CD4-positive, alpha-beta T cell treated with Interleukin-21 for 1 hour (primary cell): Measurements from ENCODE around the gene CDC42EP5.

Experiments
- DNase-seq: peaks from one replicate; pipeline ENCODE4 v3.0.0-alpha.2; 2020

Gene CDC42EP5

DNA sequence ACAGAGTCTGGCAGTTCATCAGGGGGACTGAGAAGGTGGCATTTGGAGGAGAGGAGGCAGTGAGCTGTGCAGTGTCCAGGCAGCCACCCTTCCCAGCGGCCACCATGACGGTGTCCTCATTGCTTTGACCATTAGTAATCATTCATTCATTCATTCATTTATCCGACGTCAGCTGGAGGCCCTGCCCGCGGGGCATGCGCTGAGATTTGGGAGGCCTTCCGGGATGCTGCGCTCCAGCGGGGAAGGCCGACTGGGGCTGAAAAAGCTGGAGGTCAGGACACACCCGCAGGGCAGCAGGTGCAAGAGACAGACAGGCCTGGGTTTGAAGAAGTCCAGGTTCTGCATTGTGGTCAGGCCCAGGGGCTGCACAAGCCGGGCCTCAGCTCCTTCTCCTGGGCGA lies 48.9 kb downstream of the CDC42EP5 start:
- no peak for DNase-seq

GRCh38 chr19:54422136-54422535 lies 51.0 kb downstream of the CDC42EP5 start:
- no peak for DNase-seq

DNA sequence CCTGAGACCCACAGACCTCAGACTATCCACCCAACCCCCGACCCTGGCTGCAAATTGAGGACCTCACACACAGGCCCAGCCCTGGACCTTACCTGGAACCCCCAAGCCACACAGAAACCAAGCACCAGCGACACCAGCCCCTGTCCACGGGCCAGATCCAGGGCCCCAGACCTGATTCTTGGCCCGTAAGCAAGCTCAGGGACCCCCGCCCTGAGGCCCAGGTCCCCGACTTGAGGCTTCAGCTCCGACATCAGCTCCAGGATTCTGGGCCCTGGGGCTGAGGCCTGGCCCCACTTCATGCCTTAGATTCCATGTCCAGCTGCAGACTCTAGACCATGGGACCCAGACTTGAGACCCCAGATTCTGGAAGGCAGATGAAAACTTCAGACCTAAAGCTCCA lies 51.6 kb downstream of the CDC42EP5 start:
- DNase-seq, result no peak

DNA sequence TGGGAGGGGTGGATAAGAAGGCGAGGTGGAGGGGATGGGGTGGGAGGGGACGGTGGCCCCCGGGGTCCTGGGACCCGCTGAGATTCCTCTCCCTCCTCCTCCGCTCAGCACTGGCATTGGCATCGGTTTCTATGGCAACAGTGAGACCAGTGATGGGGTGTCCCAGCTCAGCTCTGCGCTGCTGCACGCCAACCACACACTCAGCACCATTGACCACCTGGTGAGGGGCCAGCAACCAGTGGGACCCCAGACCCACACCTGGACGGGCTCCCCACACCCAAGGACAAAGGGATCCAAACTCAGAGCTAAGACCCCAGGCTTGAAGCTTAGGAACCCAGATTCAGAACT lies 52.0 kb downstream of the CDC42EP5 start:
- DNase-seq, result no peak

GRCh38 chr19:54420383-54421168 lies 52.5 kb downstream of the CDC42EP5 start:
- DNase-seq, result no peak

DNA sequence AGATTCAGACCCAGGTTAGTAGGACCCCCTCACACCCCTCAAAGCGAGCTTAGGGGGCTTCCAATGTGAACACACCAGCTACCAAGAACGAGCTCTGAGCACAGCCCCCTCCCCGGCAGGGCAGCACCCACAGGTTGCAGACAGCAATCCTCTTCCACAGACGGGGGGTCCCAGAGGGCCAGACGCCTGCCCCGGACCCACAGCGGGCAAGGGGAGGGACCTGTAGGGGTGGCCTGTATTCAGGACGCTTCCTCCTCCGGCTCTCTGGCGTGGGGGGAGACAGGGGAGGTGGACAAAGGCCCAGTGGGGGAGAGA lies 53.1 kb downstream of the CDC42EP5 start:
- DNase-seq, result no peak

DNA sequence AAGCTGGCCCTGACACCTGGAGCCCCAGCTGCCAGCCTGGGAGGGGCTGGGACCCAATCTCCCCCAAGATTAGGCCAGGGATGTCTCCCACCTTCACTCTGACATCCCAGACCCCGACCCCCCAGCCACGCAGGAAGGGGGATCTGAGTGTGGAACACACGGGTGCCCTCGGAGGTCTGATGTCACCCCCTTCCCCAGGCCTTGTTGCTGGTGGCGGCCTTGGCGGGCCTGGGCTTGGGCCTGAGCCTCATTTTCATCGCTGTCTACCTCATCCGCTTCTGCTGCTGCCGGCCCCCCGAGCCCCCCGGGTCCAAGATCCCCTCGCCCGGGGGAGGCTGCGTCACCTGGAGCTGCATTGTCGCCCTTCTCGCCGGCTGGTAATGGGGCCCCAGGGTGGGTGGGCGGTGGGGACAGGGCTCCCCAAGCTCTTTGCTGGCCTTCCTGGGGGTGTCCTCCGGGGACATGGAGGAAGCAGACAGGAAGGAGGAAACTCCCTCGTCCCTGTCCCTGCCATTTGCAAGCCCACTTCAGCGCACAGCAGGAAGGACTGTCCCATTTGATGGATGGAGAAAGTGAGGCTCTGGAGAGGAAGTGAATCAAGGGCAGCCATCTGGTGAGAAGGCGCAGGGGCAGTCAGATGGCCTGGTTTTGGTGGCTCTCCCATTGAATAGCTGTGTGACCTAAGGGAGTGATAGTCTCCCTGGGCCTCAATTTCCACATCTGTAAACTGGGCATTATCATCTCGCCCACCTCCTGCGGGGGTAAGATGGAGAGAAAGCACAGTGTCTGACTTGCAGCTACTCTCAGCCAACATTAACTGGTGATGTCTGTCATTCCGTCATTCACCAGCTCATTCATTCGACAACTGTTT lies 53.9 kb downstream of the CDC42EP5 start:
- no peak for DNase-seq

DNA sequence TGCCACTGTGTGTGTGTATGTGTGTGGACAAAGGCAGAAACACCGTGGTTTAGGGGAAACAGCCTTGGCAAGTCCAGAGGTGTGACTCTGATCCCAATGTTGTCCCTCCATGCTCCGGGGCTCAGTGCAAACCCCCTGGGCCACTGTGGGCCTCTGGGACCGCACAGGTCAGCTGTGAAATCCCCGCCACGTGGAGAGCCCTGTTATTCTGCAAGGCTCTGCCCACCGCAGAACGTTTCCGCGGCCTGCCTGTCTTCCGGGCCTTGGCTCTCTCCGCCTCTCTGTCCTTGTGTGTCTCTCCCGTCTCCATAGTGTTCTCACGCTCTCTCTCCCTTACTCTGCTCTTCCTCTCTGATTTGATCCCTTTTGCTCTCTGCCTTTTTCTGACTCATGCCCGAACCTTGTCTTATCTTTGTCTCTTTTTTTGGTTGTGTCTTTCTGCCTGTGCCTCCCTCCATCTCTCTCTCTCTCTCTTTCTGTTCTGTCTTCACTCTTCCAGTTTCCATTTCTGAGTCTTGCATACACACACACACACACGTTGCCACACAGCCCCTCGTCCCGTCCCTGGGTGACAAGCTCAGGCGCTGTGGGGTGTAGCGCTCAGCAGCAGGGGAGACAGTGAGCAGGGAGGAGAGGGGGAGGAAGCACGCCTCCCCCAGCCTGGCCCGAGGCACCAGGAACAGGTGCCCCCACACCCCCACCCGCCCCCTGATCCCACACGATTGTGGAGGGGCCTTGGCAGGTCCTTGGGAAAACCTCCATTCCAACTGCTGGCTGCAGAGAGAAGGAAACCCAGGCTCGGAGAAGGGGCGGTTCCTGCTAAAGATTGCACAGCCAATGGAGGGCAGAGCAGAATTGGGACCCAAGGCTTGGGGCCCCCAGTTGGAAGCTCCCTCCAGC lies 54.8 kb downstream of the CDC42EP5 start:
- peak; percentile 25 for DNase-seq

DNA sequence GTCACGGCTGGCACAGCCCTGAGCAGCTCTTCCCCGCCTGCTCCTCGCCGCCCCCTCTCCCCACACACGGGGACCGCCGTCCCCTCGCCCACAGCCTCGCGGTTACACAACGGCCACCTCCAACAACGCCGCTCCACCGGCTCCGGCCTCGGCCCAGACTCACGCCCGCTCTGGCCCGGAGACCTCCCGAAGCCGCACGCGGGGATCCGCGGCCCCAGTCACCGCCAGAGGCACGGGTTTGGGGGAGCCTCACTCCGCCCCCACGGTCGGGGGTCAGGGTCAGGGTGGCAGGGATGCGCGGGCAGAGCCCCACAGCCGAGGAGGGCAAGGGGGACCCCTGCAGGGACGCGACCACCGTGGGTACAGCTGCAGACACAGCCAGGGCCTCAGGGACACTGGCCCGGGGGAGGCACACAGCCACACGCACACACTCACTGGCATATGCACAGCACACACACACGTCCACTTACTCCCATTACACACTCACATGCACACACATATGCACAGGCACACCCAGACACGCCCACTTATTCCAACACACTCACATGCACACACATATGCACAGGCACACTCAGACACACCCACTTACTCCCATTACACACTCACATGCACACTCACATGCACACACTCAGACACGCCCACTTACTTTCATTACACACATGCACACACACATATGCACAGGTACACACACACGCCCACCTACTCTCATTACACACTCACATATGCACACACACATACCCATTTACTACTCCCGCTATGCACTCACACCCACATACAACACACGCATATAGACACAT lies 56.2 kb downstream of the CDC42EP5 start:
- no peak for DNase-seq

DNA sequence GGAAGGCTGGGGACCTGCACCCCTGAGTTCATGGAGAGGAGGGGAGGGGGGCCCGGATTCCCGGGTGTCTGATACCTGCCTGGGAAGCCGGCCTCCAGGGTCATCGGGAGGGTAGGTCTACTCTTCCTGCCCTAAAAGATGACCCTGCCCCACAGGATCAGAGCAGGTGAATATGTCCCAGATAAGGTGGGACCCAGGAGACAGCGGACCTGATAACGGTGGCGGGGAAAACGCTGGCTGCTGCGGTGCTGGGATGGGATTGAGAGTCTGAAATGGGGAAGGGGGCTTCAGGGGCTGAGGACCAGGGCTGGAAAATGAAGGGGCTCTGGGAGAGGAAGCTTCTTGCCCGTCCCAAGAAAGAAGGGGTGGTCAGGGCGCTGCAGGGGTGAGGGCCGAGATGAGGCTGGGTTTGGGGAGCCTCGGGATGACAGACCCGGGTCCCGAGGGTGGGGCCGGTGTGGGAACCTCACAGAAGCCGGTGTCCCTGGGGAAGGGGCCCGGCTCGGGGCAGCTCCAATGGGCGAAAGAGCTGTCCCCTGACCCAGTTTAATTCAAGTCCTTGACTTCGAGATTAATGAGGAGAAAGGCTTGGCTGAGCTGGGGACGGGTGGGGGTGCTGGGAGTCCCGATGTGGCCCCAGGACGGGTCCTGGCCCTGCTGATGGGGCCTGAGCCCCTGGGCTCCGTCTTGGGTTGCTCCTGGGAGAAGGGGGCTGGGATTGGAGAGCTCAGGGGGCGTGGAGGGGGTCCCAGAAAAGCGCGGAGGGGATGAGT lies 57.0 kb downstream of the CDC42EP5 start:
- no peak for DNase-seq

DNA sequence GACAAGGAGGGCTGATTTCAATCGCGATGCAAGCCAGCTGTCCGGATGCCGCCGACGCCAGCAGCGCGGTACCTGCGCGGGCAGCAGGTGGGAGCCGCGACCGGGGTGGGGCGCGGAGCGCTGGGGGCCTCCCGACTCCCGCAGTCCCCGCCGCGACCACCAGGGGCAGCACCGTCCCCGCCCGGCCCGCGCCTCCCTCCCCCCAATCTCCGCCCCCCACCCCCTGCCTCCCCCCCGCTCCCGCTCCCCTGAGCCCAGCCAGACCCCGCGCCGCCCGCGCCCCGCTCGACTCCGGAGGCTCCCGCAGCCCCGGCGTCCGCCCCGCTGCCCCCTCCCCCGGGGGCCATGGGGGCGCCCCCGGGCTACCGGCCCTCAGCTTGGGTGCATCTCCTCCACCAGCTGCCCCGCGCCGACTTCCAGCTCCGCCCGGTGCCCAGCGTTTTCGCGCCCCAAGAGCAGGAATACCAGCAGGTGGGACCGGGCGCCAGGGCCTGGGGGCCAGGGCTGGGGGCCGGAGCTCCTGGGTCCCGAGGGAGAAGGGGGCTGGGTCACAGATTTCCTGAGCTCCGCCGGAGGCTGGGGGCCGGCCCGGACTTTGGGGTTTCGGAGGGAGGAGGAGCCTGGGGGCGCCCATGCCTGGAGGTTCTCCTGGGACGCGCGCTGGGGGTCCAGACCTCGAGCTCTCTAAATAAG lies 57.7 kb downstream of the CDC42EP5 start, which contains the start of gene TTYH1:
Gene TTYH1, plus strand, starts transcription at position 257 of the 693 bp plus-strand sequence. Its CDS starts 89 bp downstream, at position 346.
- no peak for DNase-seq
